Activated naive CD8-positive, alpha-beta T cell treated with anti-CD3 and anti-CD28 coated beads, Interleukin-2, amount 10 ng/mL, durations not matched to agents 7 days and 5 days (primary cell): Measurements from ENCODE around the gene IMMP1L. TPM values are rescaled to one million over a fixed set of nuclear protein-coding genes. Genes with fewer than 3 reads are reported as not detected.

Source experiments
- ATAC-seq: fragments of 150-1000 bp; cut with Tn5 transposase; one replicate; pipeline ENCODE4 v1.10.0; 2021; ENCODE audit warnings: low read depth, moderate library complexity
- POLR2A ChIA-PET: fragments of 350-600 bp; sonication (Branson Sonifier 250); formaldehyde crosslinking; loops from one replicate; lab custom pipeline; 2021; ENCODE audit warnings: antibody characterized with exemption; lab: Charles Lee
- DNase-seq: peaks from one replicate; pipeline ENCODE4 v3.0.0; 2021
- H3K27ac Mint-ChIP-seq: one replicate; pipeline ENCODE4 v1.8.0; 2022; ENCODE audit warnings: mild to moderate bottlenecking, mixed read lengths
- H3K27me3 Mint-ChIP-seq: one replicate; pipeline ENCODE4 v1.8.0; 2022; ENCODE audit warnings: mild to moderate bottlenecking, moderate library complexity, mixed read lengths
- H3K36me3 Mint-ChIP-seq: one replicate; pipeline ENCODE4 v1.8.0; 2021; ENCODE audit warnings: mild to moderate bottlenecking, mixed read lengths
- H3K4me1 Mint-ChIP-seq: one replicate; pipeline ENCODE4 v1.8.0; 2021; ENCODE audit warnings: mixed read lengths
- H3K4me3 Mint-ChIP-seq: one replicate; pipeline ENCODE4 v1.8.0; 2022; ENCODE audit warnings: mild to moderate bottlenecking, moderate library complexity, mixed read lengths
- H3K9me3 Mint-ChIP-seq: one replicate; pipeline ENCODE4 v1.8.0; 2021; ENCODE audit warnings: mixed read lengths
- total RNA-seq, 2 experiments: library from RNA; stranded (reverse); gene quantifications; one replicate each; pipeline ENCODE4 v1.2.3, GENCODE V29; 2021

Gene IMMP1L
- total RNA-seq, 2 experiments from 2014 or later: 16.5 to 16.7 TPM

GRCh38 chr11:31414338-31414737 is 95.1 kb downstream of the IMMP1L start:
- H3K36me3 Mint-ChIP-seq: peaks cover 14% of the 10 kb centered on the region
- no peak overlapping the region for H3K4me3 Mint-ChIP-seq
- no peak for ATAC-seq
- H3K27ac Mint-ChIP-seq: no peak overlapping the region
- POLR2A ChIA-PET: no interaction called here
- no peak for DNase-seq
- H3K27me3 Mint-ChIP-seq: no peaks in the 10 kb centered on the region
- H3K4me1 Mint-ChIP-seq: no peaks in the 10 kb centered on the region
- H3K9me3 Mint-ChIP-seq: no peaks in the 10 kb centered on the region

- Mint-ChIP-seq H3K4me1 (no peaks in the 10 kb centered on the region), H3K27ac (no peak overlapping the region), H3K9me3 (no peaks in the 10 kb centered on the region), H3K4me3 (no peak overlapping the region), H3K27me3 (no peaks in the 10 kb centered on the region), H3K36me3 (peaks cover 13% of the 10 kb centered on the region)
- POLR2A ChIA-PET: no interaction called here
- ATAC-seq (no peak), DNase-seq (no peak)
Measured at GRCh38 chr11:31412946-31413345, 96.5 kb downstream of the IMMP1L start.

- DNase-seq: no peak
- H3K9me3 Mint-ChIP-seq: no peaks in the 10 kb centered on the region
- POLR2A ChIA-PET: no interaction called here
- H3K4me1 Mint-ChIP-seq: no peaks in the 10 kb centered on the region
- ATAC-seq: no peak
- H3K36me3 Mint-ChIP-seq: peaks cover 6% of the 10 kb centered on the region
- H3K4me3 Mint-ChIP-seq: no peak overlapping the region
- no peaks in the 10 kb centered on the region for H3K27me3 Mint-ChIP-seq
- H3K27ac Mint-ChIP-seq: no peak overlapping the region
Measured at GRCh38 chr11:31408201-31408600, 101.2 kb downstream of the IMMP1L start.

GRCh38 chr11:31404614-31405013 is 104.8 kb downstream of the IMMP1L start:
- no peak for DNase-seq
- no peaks in the 10 kb centered on the region for H3K4me1 Mint-ChIP-seq
- peaks cover 10% of the 10 kb centered on the region for H3K36me3 Mint-ChIP-seq
- peaks cover 3% of the 10 kb centered on the region for H3K9me3 Mint-ChIP-seq
- no peak overlapping the region for H3K4me3 Mint-ChIP-seq
- no peaks in the 10 kb centered on the region for H3K27me3 Mint-ChIP-seq
- no peak overlapping the region for H3K27ac Mint-ChIP-seq
- POLR2A ChIA-PET: no interaction called here
- no peak for ATAC-seq

- Mint-ChIP-seq H3K4me1 (no peaks in the 10 kb centered on the region), H3K4me3 (no peak overlapping the region), H3K9me3 (peaks cover 3% of the 10 kb centered on the region), H3K27me3 (no peaks in the 10 kb centered on the region), H3K36me3 (peaks cover 9% of the 10 kb centered on the region), H3K27ac (no peak overlapping the region)
- no peak for ATAC-seq
- DNase-seq: no peak
- POLR2A ChIA-PET: no interaction called here
Measured at GRCh38 chr11:31397239-31397834, 112.1 kb downstream of the IMMP1L start.

GRCh38 chr11:31387379-31387778 is 122.0 kb downstream of the IMMP1L start:
- Mint-ChIP-seq H3K4me1 (no peaks in the 10 kb centered on the region), H3K36me3 (peaks cover 7% of the 10 kb centered on the region), H3K9me3 (peaks cover 4% of the 10 kb centered on the region), H3K27me3 (no peaks in the 10 kb centered on the region), H3K4me3 (no peak overlapping the region), H3K27ac (no peak overlapping the region)
- ATAC-seq (no peak), DNase-seq (no peak)
- POLR2A ChIA-PET: no interaction called here

- H3K36me3 Mint-ChIP-seq: peaks cover 7% of the 10 kb centered on the region
- DNase-seq (no peak), ATAC-seq (no peak)
- H3K9me3 Mint-ChIP-seq: peaks cover 2% of the 10 kb centered on the region
- POLR2A ChIA-PET: no interaction called here
- H3K27me3 Mint-ChIP-seq: no peaks in the 10 kb centered on the region
- H3K4me1 Mint-ChIP-seq: no peaks in the 10 kb centered on the region
- H3K4me3 Mint-ChIP-seq: no peak overlapping the region
- no peak overlapping the region for H3K27ac Mint-ChIP-seq
Measured at GRCh38 chr11:31383116-31383515, 126.3 kb downstream of the IMMP1L start.

Other genes starting within 250 kb of the IMMP1L start
- not detected for gene DCDC1, start 139.9 kb downstream of the IMMP1L start, total RNA-seq
- 10 to 100 TPM; 17.8 to 21.3 TPM for gene DNAJC24, start 139.8 kb downstream of the IMMP1L start, total RNA-seq
- gene ELP4, start 145 bp upstream of the IMMP1L start, total RNA-seq: 10 to 100 TPM; 20.7 to 25.1 TPM